ENCODE results near the gene STAM2. TPM values are rescaled to one million over a fixed set of nuclear protein-coding genes. Genes with fewer than 3 reads are reported as not detected.

The STAM2 gene
- total RNA-seq, 1 experiment from 2014 or later: 14.2 TPM

GRCh38 chr2:152201466-152201830, 25.9 kb upstream of the STAM2 start:
- Histone ChIP-seq H3K23ac (ENCODE audit: insufficient read length, low read depth, low read length) (no peak overlapping the region), H3K4me2 (ENCODE audit: insufficient read depth, insufficient read length, low read length) (no peak overlapping the region), H3K79me1 (ENCODE audit: insufficient read depth, low read depth, low read length, poor library complexity, severe bottlenecking) (no peaks in the 10 kb centered on the region), H3K9me3 (ENCODE audit: control insufficient read depth, low read depth, low read length) (no peaks in the 10 kb centered on the region), H2BK5ac (ENCODE audit: insufficient read length, low read length) (no peak overlapping the region), H2AK5ac (ENCODE audit: insufficient read length, low read length) (no peak overlapping the region), H3K27ac (ENCODE audit: insufficient read length, low read depth, low read length) (no peak overlapping the region), H3K9ac (ENCODE audit: extremely low read depth, insufficient read length, low read length) (no peak overlapping the region), H3K18ac (ENCODE audit: insufficient read length, low read depth, low read length) (no peak overlapping the region), H3K4me1 (ENCODE audit: insufficient read depth, low read length) (no peaks in the 10 kb centered on the region; the same call in 1 of the 2 replicates), H3K27me3 (ENCODE audit: insufficient read depth, low read length) (no peaks in the 10 kb centered on the region), H2BK20ac (ENCODE audit: low read depth, low read length, poor library complexity, severe bottlenecking) (no peak overlapping the region), H3K79me2 (ENCODE audit: insufficient read depth, low read length) (no peaks in the 10 kb centered on the region), H3K56ac (ENCODE audit: insufficient read length, low read depth, low read length) (no peak overlapping the region), H3K23me2 (ENCODE audit: insufficient read length, low read depth, low read length, poor library complexity, severe bottlenecking) (no peaks in the 10 kb centered on the region), H2BK12ac (ENCODE audit: insufficient read length, low read depth, low read length) (no peak overlapping the region), H2AFZ (ENCODE audit: low read length) (no peak overlapping the region), H3K14ac (ENCODE audit: insufficient read depth, low read length) (no peak overlapping the region), H4K5ac (ENCODE audit: insufficient read length, low read depth, low read length) (no peak overlapping the region), H4K8ac (replicated peaks; ENCODE audit: insufficient read length, low read depth, low read length) (no peak overlapping the region), H4K91ac (ENCODE audit: insufficient read length, low read depth, low read length) (no peak overlapping the region), H2BK15ac (ENCODE audit: low read depth, low read length) (no peak overlapping the region), H4K20me1 (ENCODE audit: control insufficient read depth, insufficient read depth, insufficient read length) (no peaks in the 10 kb centered on the region), H3K4ac (ENCODE audit: low read depth, low read length) (no peak overlapping the region), H3T11ph (ENCODE audit: low read length) (no peak overlapping the region), H2BK120ac (ENCODE audit: low read depth, low read length, poor library complexity, severe bottlenecking) (no peak overlapping the region)
- Mint-ChIP-seq H3K36me3 (ENCODE audit: insufficient read depth in 1 of 3, low read depth in 3 of 3) (no peaks in the 10 kb centered on the region), H3K27ac (no peak overlapping the region), H3K4me1 (peaks cover 7 to 8% of the 10 kb centered on the region in 2 experiments), H3K27me3 (ENCODE audit: low read depth) (no peaks in the 10 kb centered on the region), H3K9me3 (peaks cover 1 to 3% of the 10 kb centered on the region in 2 experiments; a peak in 1 of 5 replicates), H3K4me3 (no peak overlapping the region)
- DNase-seq: no peak
- TF ChIP-seq CTCF (conservative IDR thresholded peaks at IDR 0.05): no peak
- no CpG with 5 or more reads among the region's 2 CpGs for WGBS (ENCODE audit: extremely low coverage, insufficient read length, low lambda C conversion rate)

Data from H9 (cell line).